Measurements from ENCODE around the gene ITSN1. TPM values are rescaled to one million over a fixed set of nuclear protein-coding genes. Genes with fewer than 3 reads are reported as not detected.
A peak's percentile ranks its signal among the peaks of the same experiment; 100 is the strongest.

Gene ITSN1
- total and polyA plus RNA-seq, 2 donors from 2014 or later: 8.1 to 42.5 TPM

- Histone ChIP-seq H3K4me3 (ENCODE audit: low read length in 3 of 3) (no peak overlapping the region), H3K27ac (ENCODE audit: low read depth in 2 of 2, low read length in 2 of 2) (no peak overlapping the region), H3K36me3 (ENCODE audit: control insufficient read depth in 2 of 3, insufficient read depth in 3 of 3, low read length in 3 of 3) (peaks cover 0 to 5% (median 2%) of the 10 kb centered on the region in 3 donors), H3K27me3 (ENCODE audit: control insufficient read depth, insufficient read depth, low read length) (no peaks in the 10 kb centered on the region), H3K9ac (ENCODE audit: low read length in 3 of 3) (no peak overlapping the region), H3K9me3 (ENCODE audit: control insufficient read depth in 2 of 3, insufficient read depth in 1 of 3, low read length in 3 of 3) (peaks cover 0 to 4% (median 4%) of the 10 kb centered on the region in 3 donors), H3K4me1 (ENCODE audit: control insufficient read depth in 2 of 3, insufficient read depth in 2 of 3, low read depth in 1 of 3, low read length in 3 of 3) (peaks cover 0 to 8% (median 0%) of the 10 kb centered on the region in 3 donors)
- DNase-seq (no peak), FAIRE-seq (no peak)
- TF ChIP-seq CTCF (IDR thresholded peaks at IDR 0.05; ENCODE audit: borderline replicate concordance, extremely low read depth, insufficient read depth): no peak
- intact Hi-C loops (cut with DNase I): no loop called here
These were observed 106.6 kb downstream of the ITSN1 start for GRCh38 chr21:33748903-33749302.

- H3K4me3 ChIP-seq (ENCODE audit: low read length in 3 of 3): peak overlapping the region in 1 of 3 donors; percentile 6
- H3K9ac ChIP-seq (ENCODE audit: low read length in 3 of 3): no peak overlapping the region
- no peaks in the 10 kb centered on the region for H3K27me3 ChIP-seq (ENCODE audit: control insufficient read depth, insufficient read depth, low read length)
- H3K9me3 ChIP-seq (ENCODE audit: control insufficient read depth in 2 of 3, insufficient read depth in 1 of 3, low read length in 3 of 3): peaks cover 0 to 4% (median 4%) of the 10 kb centered on the region in 3 donors
- H3K36me3 ChIP-seq (ENCODE audit: control insufficient read depth in 2 of 3, insufficient read depth in 3 of 3, low read length in 3 of 3): peaks cover 0 to 5% (median 2%) of the 10 kb centered on the region in 3 donors
- no peak for DNase-seq
- no peak for TF ChIP-seq CTCF (IDR thresholded peaks at IDR 0.05; ENCODE audit: borderline replicate concordance, extremely low read depth, insufficient read depth)
- FAIRE-seq: no peak
- no peak overlapping the region for H3K27ac ChIP-seq (ENCODE audit: low read depth in 2 of 2, low read length in 2 of 2)
- H3K4me1 ChIP-seq (ENCODE audit: control insufficient read depth in 2 of 3, insufficient read depth in 2 of 3, low read depth in 1 of 3, low read length in 3 of 3): peaks cover 0 to 8% (median 0%) of the 10 kb centered on the region in 3 donors
- intact Hi-C loops (cut with DNase I): no loop called here
These were observed 107.7 kb downstream of the ITSN1 start for GRCh38 chr21:33750017-33750416.

GRCh38 chr21:33751120-33751519, 108.8 kb downstream of the ITSN1 start:
- intact Hi-C loops (cut with DNase I): no loop called here
- DNase-seq: no peak
- no peak overlapping the region for H3K9ac ChIP-seq (ENCODE audit: low read length in 3 of 3)
- no peak overlapping the region for H3K4me3 ChIP-seq (ENCODE audit: low read length in 3 of 3)
- H3K27me3 ChIP-seq (ENCODE audit: control insufficient read depth, insufficient read depth, low read length): no peaks in the 10 kb centered on the region
- H3K27ac ChIP-seq (ENCODE audit: low read depth in 2 of 2, low read length in 2 of 2): no peak overlapping the region
- no peak for TF ChIP-seq CTCF (IDR thresholded peaks at IDR 0.05; ENCODE audit: borderline replicate concordance, extremely low read depth, insufficient read depth)
- FAIRE-seq: no peak
- H3K4me1 ChIP-seq (ENCODE audit: control insufficient read depth in 2 of 3, insufficient read depth in 2 of 3, low read depth in 1 of 3, low read length in 3 of 3): peaks cover 0 to 8% (median 0%) of the 10 kb centered on the region in 3 donors
- peaks cover 0 to 4% (median 4%) of the 10 kb centered on the region in 3 donors for H3K9me3 ChIP-seq (ENCODE audit: control insufficient read depth in 2 of 3, insufficient read depth in 1 of 3, low read length in 3 of 3)
- H3K36me3 ChIP-seq (ENCODE audit: control insufficient read depth in 2 of 3, insufficient read depth in 3 of 3, low read length in 3 of 3): no peaks in the 10 kb centered on the region

GRCh38 chr21:33751533-33751932, 109.2 kb downstream of the ITSN1 start:
- DNase-seq (no peak), FAIRE-seq (no peak)
- TF ChIP-seq CTCF (IDR thresholded peaks at IDR 0.05; ENCODE audit: borderline replicate concordance, extremely low read depth, insufficient read depth): no peak
- intact Hi-C loops (cut with DNase I): no loop called here
- H3K27me3 ChIP-seq (ENCODE audit: control insufficient read depth, insufficient read depth, low read length): no peaks in the 10 kb centered on the region
- no peak overlapping the region for H3K27ac ChIP-seq (ENCODE audit: low read depth in 2 of 2, low read length in 2 of 2)
- H3K9ac ChIP-seq (ENCODE audit: low read length in 3 of 3): no peak overlapping the region
- H3K4me1 ChIP-seq (ENCODE audit: control insufficient read depth in 2 of 3, insufficient read depth in 2 of 3, low read depth in 1 of 3, low read length in 3 of 3): peaks cover 0 to 8% (median 0%) of the 10 kb centered on the region in 3 donors
- peaks cover 0 to 4% (median 4%) of the 10 kb centered on the region in 3 donors for H3K9me3 ChIP-seq (ENCODE audit: control insufficient read depth in 2 of 3, insufficient read depth in 1 of 3, low read length in 3 of 3)
- H3K4me3 ChIP-seq (ENCODE audit: low read length in 3 of 3): no peak overlapping the region
- no peaks in the 10 kb centered on the region for H3K36me3 ChIP-seq (ENCODE audit: control insufficient read depth in 2 of 3, insufficient read depth in 3 of 3, low read length in 3 of 3)
